GM12878 (cell line): Measurements from ENCODE around the gene ZNF768. TPM values are rescaled to one million over a fixed set of nuclear protein-coding genes. Genes with fewer than 3 reads are reported as not detected.

Experiments
- CBX3 ChIP-seq: fragments of 200-600 bp; sonication (generic); IDR thresholded peaks from 2 replicates; pipeline ENCODE4 v1.6.1; 2016; ENCODE audit warnings: low read depth, borderline replicate concordance
- CEBPB ChIP-seq, 2 experiments: fragments of 150-350 bp in 1 of 2; IDR thresholded peaks; 2 replicates each; pipeline ENCODE4 v1.6.1; 2012 to 2014; ENCODE audit warnings: low read depth in 2 of 2, low read length in 2 of 2, borderline replicate concordance in 1 of 2, inconsistent platforms in 1 of 2
- CHD1 ChIP-seq: IDR thresholded peaks from 2 replicates; pipeline ENCODE4 v1.6.1; 2012; ENCODE audit warnings: low read depth, low read length, improper control_type of control experiment
- CREM ChIP-seq: IDR thresholded peaks from 2 replicates; pipeline ENCODE4 v1.6.1; 2014; ENCODE audit warnings: antibody characterized with exemption, low read depth
- FOS ChIP-seq: IDR thresholded peaks from 3 replicates; pipeline ENCODE4 v1.6.1; 2011; ENCODE audit warnings: borderline replicate concordance; ENCODE audit not compliant: insufficient read length; ENCODE audit errors: extremely low read depth
- GABPA ChIP-seq: IDR thresholded peaks from 2 replicates; pipeline ENCODE4 v1.6.1; 2014; ENCODE audit warnings: antibody characterized with exemption, low read depth, mild to moderate bottlenecking, inconsistent platforms
- JUND ChIP-seq: IDR thresholded peaks from 2 replicates; pipeline ENCODE4 v1.6.1; 2012; ENCODE audit warnings: low read depth, mild to moderate bottlenecking, low read length, improper control_type of control experiment, moderate library complexity
- MYC ChIP-seq: IDR thresholded peaks from 2 replicates; pipeline ENCODE4 v1.6.1; 2011; ENCODE audit warnings: mild to moderate bottlenecking, low read length, moderate library complexity, inconsistent platforms; ENCODE audit not compliant: insufficient read depth, insufficient replicate concordance, insufficient read length, severe bottlenecking
- NR2C1 ChIP-seq: fragments of 450-650 bp; IDR thresholded peaks from 2 replicates; pipeline ENCODE4 v1.6.1; 2017; ENCODE audit warnings: antibody characterized with exemption, mild to moderate bottlenecking, moderate library complexity
- PAX8 ChIP-seq: fragments of 450-650 bp; IDR thresholded peaks from 2 replicates; pipeline ENCODE4 v1.6.1; 2017; ENCODE audit warnings: mild to moderate bottlenecking, moderate library complexity
- RAD21 ChIP-seq: IDR thresholded peaks from 2 replicates; pipeline ENCODE4 v1.6.1; 2011; ENCODE audit warnings: mild to moderate bottlenecking, low read depth, low read length, moderate library complexity; ENCODE audit not compliant: insufficient read depth
- RCOR1 ChIP-seq: conservative IDR thresholded peaks from 2 replicates; pipeline ENCODE4 v1.6.1; 2012; ENCODE audit warnings: low read depth, low read length, improper control_type of control experiment
- SUPT20H ChIP-seq: IDR thresholded peaks from 2 replicates; pipeline ENCODE4 v1.6.1; 2011; ENCODE audit warnings: low read depth, mild to moderate bottlenecking, low read length, moderate library complexity, borderline replicate concordance; ENCODE audit not compliant: control insufficient read depth
- TBL1XR1 ChIP-seq: IDR thresholded peaks from 2 replicates; pipeline ENCODE4 v1.6.1; 2012; ENCODE audit warnings: low read depth, low read length, improper control_type of control experiment
- TCF3 ChIP-seq: IDR thresholded peaks from 2 replicates; pipeline ENCODE4 v1.6.1; 2012; ENCODE audit warnings: low read depth, mild to moderate bottlenecking, low read length, borderline replicate concordance; ENCODE audit not compliant: insufficient read depth
- WRNIP1 ChIP-seq: IDR thresholded peaks from 2 replicates; pipeline ENCODE4 v1.6.1; 2011; ENCODE audit warnings: low read depth, low read length, improper control_type of control experiment, borderline replicate concordance
- ZNF207 ChIP-seq: fragments of 450-650 bp; IDR thresholded peaks from 2 replicates; pipeline ENCODE4 v1.6.1; 2014; ENCODE audit warnings: antibody characterized with exemption, mild to moderate bottlenecking, borderline replicate concordance
- ZZZ3 ChIP-seq: IDR thresholded peaks from 2 replicates; pipeline ENCODE4 v1.6.1; 2011; ENCODE audit warnings: low read depth; ENCODE audit not compliant: control insufficient read depth, insufficient read length
- polyA plus RNA-seq, 11 experiments: library from polyadenylated mRNA; depleted of rRNA in 4 of 11; unstranded in 6 of 11; stranded (reverse) in 5 of 11; fragments of >200 nt; fragmentation: Nextera tagmentation in 4 of 11; fragmentation: Illumina TruSeq in 1 of 11; extraction: Ambion mirVana in 4 of 11; extraction: Trizol in 1 of 11; gene quantifications; 1 replicate in 1 of 11; 2 replicates in 10 of 11; pipeline versions ENCODE4 v1.2.1 to v1.2.3, GENCODE V29; 2011 to 2016; ENCODE audit warnings: inconsistent platforms in 2 of 11, missing spikeins in 2 of 11, low read depth in 1 of 11
- total RNA-seq, 4 experiments: library from RNA; depleted of rRNA in 3 of 4; stranded (reverse); fragments of >200 nt in 3 of 4; fragmentation: Illumina TruSeq in 1 of 4; extraction: Trizol in 1 of 4; gene quantifications; 2 replicates each; pipeline versions ENCODE4 v1.2.1 to v1.2.3, GENCODE V29; 2013 to 2021
- TF ChIP-seq, protein P1 (sequence below): IDR thresholded peaks from 2 replicates; pipeline ENCODE4 v1.6.1; 2012; ENCODE audit warnings: low read depth, low read length, improper control_type of control experiment
- TF ChIP-seq, protein P2 (sequence below): fragments of 450-650 bp; IDR thresholded peaks from 2 replicates; pipeline ENCODE4 v1.6.1; 2016; ENCODE audit warnings: mild to moderate bottlenecking, moderate library complexity, borderline replicate concordance
- TF ChIP-seq, protein P3 (sequence below): fragments of 450-650 bp; IDR thresholded peaks from 2 replicates; pipeline ENCODE4 v1.6.1; 2016; ENCODE audit warnings: mild to moderate bottlenecking
- TF ChIP-seq, protein P4 (sequence below): IDR thresholded peaks from 2 replicates; pipeline ENCODE4 v1.6.1; 2011; ENCODE audit warnings: borderline replicate concordance, low read depth, mild to moderate bottlenecking, moderate library complexity, low read length; ENCODE audit not compliant: insufficient read depth, poor library complexity, severe bottlenecking

Gene ZNF768
- total and polyA plus RNA-seq, 10 of the 15 experiments (the other 5 are each of a cell fraction or from before 2014, with no cell fraction given), result 0.05 to 23.1 (median 9.1) TPM

DNA sequence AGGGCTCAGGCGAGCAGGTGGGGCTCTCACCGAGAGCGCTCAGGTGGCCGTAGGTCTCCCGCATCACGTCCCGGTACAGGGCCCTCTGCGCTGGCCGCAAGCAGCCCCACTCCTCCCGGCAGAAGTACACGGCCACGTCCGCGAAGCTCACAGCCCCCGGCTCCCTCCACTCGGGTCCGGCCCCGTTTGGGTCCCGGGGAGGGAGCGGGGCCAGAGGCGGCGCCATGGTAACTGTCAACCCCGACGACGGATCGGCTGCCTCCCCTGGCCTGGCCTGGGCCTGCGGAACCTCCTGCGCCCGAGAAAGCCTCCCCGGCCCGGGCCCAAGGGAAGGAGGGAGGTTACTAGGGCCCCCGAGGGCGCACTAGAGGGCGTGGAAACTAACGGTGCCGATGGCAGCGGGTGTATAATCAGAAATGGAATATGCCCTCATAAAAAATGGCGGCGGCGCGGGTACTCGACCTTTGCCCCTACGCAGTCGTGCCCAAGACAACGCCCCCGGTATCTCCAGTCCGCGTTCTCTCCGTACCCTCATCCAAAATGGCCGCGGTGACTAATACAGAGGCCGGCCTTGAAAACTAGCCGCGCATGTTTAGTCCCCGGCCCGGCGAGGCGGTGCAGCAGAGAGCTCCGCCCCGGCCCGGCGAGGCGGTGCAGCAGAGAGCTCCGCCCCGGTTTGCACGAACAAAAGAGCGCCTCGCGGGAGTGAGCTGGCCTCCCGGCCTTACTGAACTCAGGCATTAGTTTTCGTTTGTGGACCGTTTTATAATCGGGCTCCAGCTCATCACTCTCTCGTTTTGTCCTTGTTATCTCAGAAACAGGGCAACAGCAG is 31.8 kb upstream of the ZNF768 start, which contains the start of gene ZNF764 (continued):
- TF ChIP-seq FOS, result no peak
- TF ChIP-seq TCF3, result no peak
- no peak for TF ChIP-seq ZZZ3
- no peak for TF ChIP-seq CHD1
- TF ChIP-seq GABPA, result peak; percentile 51; the same call in 1 of the 2 replicates
- TF ChIP-seq NR2C1, result peak; percentile 99
- TF ChIP-seq JUND, result no peak; the same call in 1 of the 2 replicates
- 0 out of 2 replicates have a peak, but pooled peaks have one; percentile 67 for TF ChIP-seq ZNF207
- TF ChIP-seq CBX3, result no peak
- no peak for TF ChIP-seq MYC
- no peak for TF ChIP-seq CEBPB (IDR thresholded peaks at IDR 0.05; ENCODE audit: borderline replicate concordance in 1 of 2, low read depth in 2 of 2, low read length in 2 of 2)
- TF ChIP-seq, protein P1, sequence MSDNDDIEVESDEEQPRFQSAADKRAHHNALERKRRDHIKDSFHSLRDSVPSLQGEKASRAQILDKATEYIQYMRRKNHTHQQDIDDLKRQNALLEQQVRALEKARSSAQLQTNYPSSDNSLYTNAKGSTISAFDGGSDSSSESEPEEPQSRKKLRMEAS, result peak; percentile 46; the same call in 1 of the 2 replicates
- TF ChIP-seq PAX8, result no peak
- TF ChIP-seq WRNIP1, result no peak
- TF ChIP-seq RAD21, result no peak
- no peak for TF ChIP-seq SUPT20H
- peak; percentile 85; the same call in 1 of the 2 replicates for TF ChIP-seq CREM
- TF ChIP-seq, protein P2, sequence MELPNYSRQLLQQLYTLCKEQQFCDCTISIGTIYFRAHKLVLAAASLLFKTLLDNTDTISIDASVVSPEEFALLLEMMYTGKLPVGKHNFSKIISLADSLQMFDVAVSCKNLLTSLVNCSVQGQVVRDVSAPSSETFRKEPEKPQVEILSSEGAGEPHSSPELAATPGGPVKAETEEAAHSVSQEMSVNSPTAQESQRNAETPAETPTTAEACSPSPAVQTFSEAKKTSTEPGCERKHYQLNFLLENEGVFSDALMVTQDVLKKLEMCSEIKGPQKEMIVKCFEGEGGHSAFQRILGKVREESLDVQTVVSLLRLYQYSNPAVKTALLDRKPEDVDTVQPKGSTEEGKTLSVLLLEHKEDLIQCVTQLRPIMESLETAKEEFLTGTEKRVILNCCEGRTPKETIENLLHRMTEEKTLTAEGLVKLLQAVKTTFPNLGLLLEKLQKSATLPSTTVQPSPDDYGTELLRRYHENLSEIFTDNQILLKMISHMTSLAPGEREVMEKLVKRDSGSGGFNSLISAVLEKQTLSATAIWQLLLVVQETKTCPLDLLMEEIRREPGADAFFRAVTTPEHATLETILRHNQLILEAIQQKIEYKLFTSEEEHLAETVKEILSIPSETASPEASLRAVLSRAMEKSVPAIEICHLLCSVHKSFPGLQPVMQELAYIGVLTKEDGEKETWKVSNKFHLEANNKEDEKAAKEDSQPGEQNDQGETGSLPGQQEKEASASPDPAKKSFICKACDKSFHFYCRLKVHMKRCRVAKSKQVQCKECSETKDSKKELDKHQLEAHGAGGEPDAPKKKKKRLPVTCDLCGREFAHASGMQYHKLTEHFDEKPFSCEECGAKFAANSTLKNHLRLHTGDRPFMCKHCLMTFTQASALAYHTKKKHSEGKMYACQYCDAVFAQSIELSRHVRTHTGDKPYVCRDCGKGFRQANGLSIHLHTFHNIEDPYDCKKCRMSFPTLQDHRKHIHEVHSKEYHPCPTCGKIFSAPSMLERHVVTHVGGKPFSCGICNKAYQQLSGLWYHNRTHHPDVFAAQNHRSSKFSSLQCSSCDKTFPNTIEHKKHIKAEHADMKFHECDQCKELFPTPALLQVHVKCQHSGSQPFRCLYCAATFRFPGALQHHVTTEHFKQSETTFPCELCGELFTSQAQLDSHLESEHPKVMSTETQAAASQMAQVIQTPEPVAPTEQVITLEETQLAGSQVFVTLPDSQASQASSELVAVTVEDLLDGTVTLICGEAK, result peak; percentile 42; the same call in 1 of the 2 replicates
- TF ChIP-seq, protein P3, sequence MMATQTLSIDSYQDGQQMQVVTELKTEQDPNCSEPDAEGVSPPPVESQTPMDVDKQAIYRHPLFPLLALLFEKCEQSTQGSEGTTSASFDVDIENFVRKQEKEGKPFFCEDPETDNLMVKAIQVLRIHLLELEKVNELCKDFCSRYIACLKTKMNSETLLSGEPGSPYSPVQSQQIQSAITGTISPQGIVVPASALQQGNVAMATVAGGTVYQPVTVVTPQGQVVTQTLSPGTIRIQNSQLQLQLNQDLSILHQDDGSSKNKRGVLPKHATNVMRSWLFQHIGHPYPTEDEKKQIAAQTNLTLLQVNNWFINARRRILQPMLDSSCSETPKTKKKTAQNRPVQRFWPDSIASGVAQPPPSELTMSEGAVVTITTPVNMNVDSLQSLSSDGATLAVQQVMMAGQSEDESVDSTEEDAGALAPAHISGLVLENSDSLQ, result no peak; the same call in none of the 2 replicates
- TF ChIP-seq, protein P4, sequence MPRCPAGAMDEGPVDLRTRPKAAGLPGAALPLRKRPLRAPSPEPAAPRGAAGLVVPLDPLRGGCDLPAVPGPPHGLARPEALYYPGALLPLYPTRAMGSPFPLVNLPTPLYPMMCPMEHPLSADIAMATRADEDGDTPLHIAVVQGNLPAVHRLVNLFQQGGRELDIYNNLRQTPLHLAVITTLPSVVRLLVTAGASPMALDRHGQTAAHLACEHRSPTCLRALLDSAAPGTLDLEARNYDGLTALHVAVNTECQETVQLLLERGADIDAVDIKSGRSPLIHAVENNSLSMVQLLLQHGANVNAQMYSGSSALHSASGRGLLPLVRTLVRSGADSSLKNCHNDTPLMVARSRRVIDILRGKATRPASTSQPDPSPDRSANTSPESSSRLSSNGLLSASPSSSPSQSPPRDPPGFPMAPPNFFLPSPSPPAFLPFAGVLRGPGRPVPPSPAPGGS, result no peak
- no peak for TF ChIP-seq RCOR1
- TF ChIP-seq TBL1XR1, result peak; percentile 53; the same call in 1 of the 2 replicates
